Measurements from ENCODE around the gene GAS7. TPM values are rescaled to one million over a fixed set of nuclear protein-coding genes. Genes with fewer than 3 reads are reported as not detected.

Gene GAS7
- total and polyA plus RNA-seq, 9 of the 15 experiments (the other 6 are each of a cell fraction or from before 2014, with no cell fraction given): 0.11 to 0.33 TPM; not detected in 7

- TF ChIP-seq HNRNPUL1 (IDR thresholded peaks at IDR 0.05; ENCODE audit: low read length) (no peak), ZNF589 (CRISPR knock-in tag; IDR thresholded peaks at IDR 0.05; ENCODE audit: low read depth) (no peak), ADNP (tag; IDR thresholded peaks at IDR 0.05) (no peak), ZNF586 (CRISPR knock-in tag; conservative IDR thresholded peaks at IDR 0.05) (no peak), CAMTA2 (CRISPR knock-in tag; conservative IDR thresholded peaks at IDR 0.05) (no peak), CREB1 (IDR thresholded peaks at IDR 0.05) (no peak), CREB1 (CRISPR knock-in tag; IDR thresholded peaks at IDR 0.05) (no peak), ZNF512 (tag; IDR thresholded peaks at IDR 0.05) (no peak), STAT5B (CRISPR knock-in tag; IDR thresholded peaks at IDR 0.05) (no peak), EZH2 (IDR thresholded peaks at IDR 0.05; ENCODE audit: borderline replicate concordance, low read depth, low read length) (no peak), BRD4 (IDR thresholded peaks at IDR 0.05) (no peak), ZNF644 (tag; IDR thresholded peaks at IDR 0.05; ENCODE audit: low read depth) (no peak)
- Histone ChIP-seq H4K20me1 (replicated peaks; ENCODE audit: control insufficient read depth, insufficient read depth, low read length) (no peaks in the 10 kb centered on the region), H3K9me3 (replicated peaks; ENCODE audit: control insufficient read depth, insufficient read depth, low read depth, low read length) (no peaks in the 10 kb centered on the region), H3K4me2 (ENCODE audit: insufficient read depth, low read length) (no peak overlapping the region), H3K4me3 (no peak overlapping the region), H3K4me1 (replicated peaks in 1 of 2; ENCODE audit: control insufficient read depth in 2 of 2, insufficient read depth in 2 of 2, low read length in 2 of 2) (no peaks in the 10 kb centered on the region), H3K9me1 (ENCODE audit: control insufficient read depth, insufficient read depth, low read length) (no peaks in the 10 kb centered on the region), H3K27me3 (ENCODE audit: control insufficient read depth in 2 of 2, insufficient read depth in 2 of 2, low read length in 2 of 2) (no peaks in the 10 kb centered on the region), H2AFZ (ENCODE audit: low read depth, low read length) (no peak overlapping the region), H3K79me2 (ENCODE audit: control insufficient read depth, insufficient read depth, low read length) (no peaks in the 10 kb centered on the region), H3K9ac (ENCODE audit: insufficient read depth in 1 of 2, low read depth in 2 of 2, low read length in 2 of 2) (no peak overlapping the region), H3K36me3 (ENCODE audit: control insufficient read depth, insufficient read depth, low read length) (no peaks in the 10 kb centered on the region), H3K27ac (ENCODE audit: extremely low read depth, low read depth, low read length) (no peak overlapping the region)
- DNase-seq (ENCODE audit: extremely low read depth in 1 of 4, low spot score in 3 of 4) (no peak), ATAC-seq (no peak), FAIRE-seq (no peak)
- POLR2A ChIA-PET: no interaction called here
- 0% methylated on average over 2 of the region's 2 CpGs for WGBS (ENCODE audit: insufficient coverage, low coverage, missing lambda C conversion rate)
- intact Hi-C loops (cut with micrococcal nuclease): no loop called here
- no TSS peak for BruUV-seq (replicated peaks)
- CTCF ChIA-PET (ENCODE audit: low intra/inter-chr PET ratio): no interaction called here
- in situ Hi-C loops (cut with MboI): no loop called here
Observed at GRCh38 chr17:10082795-10083194, 115.6 kb downstream of the GAS7 start.
